T47D (cell line): Measurements from ENCODE around the gene DUSP1.

Experiments
- DNase-seq, 2 experiments: peaks; one replicate each; pipeline versions ENCODE4 v3.0.0 to v3.0.0-alpha.2; 2011 to 2012; ENCODE audit warnings: low read depth in 1 of 2, low spot score in 1 of 2
- JUND ChIP-seq: IDR thresholded peaks from 2 replicates; pipeline ENCODE4 v1.6.1; 2012; ENCODE audit warnings: low read depth
- in situ Hi-C: cut with HindIII; loops from 2 replicates; pipeline ENCODE4 v1.10.0; 2016; ENCODE audit warnings: low sequenced_read_pairs, low pct_unique_long_range_greater_than_20kb

DUSP1 gene

DNA sequence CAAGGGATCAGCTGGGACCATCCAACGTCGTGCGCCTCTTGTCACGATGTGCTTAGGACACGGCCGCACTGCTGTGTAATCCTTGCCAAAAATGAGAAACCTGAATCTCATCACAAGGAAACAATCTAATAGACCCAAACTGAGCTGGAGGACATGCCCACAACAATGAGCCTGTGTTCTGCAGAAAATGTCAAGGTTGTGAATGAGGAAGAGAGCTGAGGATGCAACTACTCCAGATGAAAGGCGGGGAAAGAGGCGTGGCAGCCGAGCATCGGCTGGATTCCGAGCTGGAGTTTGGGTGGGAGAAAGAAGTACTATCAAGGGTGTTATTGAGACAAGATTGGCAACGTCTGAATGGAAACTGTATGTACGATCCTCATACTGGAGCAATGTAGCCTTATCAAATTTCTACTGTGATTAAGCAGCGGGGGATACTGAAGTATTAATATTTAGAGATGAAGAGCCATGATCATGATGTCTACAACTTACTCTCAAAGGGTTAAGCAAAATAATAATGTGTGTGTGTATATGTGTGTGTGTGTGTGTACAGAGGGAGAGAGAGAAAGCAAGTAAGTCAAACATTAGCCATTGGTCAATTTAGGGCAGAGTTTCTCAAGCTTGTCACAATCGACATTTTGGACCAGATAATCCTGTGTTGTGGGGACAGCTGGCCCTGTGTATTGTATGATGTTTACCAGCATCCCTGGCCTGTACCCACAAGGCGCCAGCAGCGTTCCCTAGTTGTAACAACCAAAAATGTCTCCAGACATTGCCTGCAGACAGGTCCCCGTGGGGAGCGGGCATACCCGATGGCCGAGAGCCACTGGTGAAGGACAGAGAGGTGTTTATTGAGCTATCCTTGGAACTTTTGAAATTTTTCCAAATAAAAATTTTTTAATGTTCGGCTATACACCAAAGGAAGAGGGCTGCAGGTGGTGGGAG, 46.5 kb downstream of the DUSP1 start:
- in situ Hi-C loops: no loop called here
- TF ChIP-seq JUND: no peak

DNA sequence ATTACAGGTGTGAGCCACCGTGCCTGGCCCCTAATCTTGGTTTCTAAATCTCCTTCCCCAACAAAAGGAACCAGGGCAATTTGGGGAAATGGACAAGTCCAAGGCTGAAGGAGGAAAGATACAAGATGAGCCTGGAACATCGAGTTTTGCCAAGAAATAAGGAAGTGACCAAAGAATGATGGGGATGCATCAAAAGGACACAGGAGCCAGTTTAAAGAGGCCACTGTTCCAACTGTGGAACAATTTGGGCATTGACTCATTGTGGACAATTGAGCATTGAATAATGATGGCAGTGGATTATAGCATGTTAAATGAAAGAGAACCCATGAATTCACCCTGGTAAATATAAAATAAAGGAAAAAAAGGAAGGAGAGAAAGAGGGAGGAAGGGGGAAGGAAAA, 47.5 kb downstream of the DUSP1 start:
- DNase-seq: no peak
- TF ChIP-seq JUND: no peak
- in situ Hi-C loops: no loop called here

More for the DNA sequence above, 46.5 kb downstream of the DUSP1 start:
- DNase-seq: no peak

DNA sequence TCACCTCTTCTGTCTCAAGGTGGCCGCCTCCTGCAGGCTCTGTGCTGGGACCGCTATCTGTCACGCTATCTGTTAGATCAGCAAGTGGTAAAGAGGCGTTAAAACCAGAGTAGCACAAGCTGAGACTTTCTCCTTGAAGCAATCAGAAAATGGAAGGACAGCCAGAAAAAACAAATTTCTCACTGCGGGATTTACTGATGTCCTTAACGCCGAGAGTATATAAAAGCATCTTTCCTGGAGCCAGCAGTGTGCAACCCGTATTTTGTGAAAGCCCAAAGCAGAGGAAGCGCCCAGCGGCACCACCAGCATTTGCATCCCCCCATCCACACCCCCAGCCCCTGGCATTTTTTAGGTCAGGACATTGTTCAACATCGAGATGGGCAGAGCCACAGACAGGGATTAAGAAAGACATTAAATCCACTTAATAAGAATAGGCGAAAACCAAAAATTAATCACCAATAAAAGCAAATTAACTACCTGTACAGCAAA, 48.6 kb downstream of the DUSP1 start:
- DNase-seq: no peak
- in situ Hi-C loops: no loop called here
- TF ChIP-seq JUND: no peak

DNA sequence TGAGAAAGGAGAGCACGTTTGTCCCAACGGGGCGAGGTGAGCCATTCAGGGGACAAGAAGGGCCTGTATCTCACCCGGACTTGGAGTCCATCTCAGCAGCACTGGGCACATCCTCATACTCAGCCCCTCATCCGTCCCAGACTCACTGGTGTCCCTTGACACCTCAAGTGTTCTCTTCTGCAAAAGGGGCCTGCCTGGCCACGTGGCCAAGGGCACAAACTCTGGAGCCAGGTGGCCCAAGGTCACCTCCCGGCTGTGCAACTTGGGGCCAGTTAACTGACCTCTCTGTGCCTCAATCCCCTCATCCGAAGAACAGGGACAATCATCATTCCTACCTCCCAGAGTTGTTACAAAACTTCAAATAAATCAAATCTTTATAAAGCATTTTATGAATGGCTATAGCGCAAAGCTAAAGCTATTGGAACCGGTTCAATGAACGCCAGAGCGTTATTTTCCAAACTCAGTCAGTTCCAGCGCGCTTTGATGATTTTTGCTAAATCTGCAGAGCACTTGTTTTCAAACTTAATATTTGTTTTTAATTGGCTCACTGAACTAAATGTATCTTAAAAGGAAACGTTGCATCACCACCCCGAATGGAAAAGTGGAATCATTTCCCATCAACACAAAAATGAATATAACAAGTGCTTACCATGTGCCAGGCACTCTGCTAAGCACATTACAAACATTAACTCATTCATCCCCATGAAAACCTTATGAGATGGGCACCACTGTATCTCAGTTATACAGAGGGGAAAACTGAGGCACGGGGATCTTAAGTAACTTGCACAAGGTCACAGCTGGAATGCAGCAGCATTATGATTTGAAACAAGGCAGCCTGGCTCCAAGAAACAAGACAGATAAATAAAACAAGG, 49.3 kb downstream of the DUSP1 start:
- no peak for TF ChIP-seq JUND
- in situ Hi-C loops: no loop called here
- no peak for DNase-seq

DNA sequence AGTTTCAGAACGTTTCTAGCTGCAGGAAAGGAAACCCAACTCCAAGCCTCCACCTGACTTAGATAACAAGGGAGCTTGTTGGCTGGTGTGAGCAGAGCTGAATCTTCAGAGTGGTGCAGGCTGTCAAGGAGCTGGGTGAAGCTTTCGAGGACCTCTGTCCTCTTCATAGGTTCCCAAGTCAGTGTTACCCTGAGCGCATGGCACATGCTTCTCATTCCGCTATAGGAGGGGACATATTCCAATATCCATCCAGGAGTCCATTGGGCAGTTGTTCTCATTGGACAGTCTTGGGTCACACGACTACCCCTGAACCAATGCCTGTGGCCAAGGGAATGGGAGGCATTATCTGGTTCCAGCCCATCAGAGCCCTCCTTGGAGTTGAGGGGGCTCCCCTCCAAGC, 50.3 kb downstream of the DUSP1 start:
- in situ Hi-C loops: no loop called here
- no peak for DNase-seq
- TF ChIP-seq JUND: no peak

DNA sequence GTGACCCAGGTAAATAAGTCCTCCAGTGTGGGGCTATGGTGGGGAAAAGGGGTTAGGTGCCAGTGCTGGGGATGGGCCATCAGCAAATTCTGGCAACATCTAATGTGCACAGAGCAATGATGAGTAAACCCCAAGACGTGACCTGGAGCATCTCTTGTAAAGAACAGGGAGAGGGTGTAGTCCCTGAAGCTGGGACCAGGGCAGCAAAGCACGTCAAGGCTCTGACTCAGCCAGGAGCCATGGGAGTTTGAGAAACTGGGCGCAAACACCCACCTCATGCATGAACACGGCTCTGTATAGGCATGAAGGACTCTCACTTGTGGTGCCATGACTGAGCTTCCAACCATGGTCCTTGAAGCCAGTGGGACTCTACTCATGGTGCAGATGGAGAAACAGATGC, 51.8 kb downstream of the DUSP1 start:
- no peak for TF ChIP-seq JUND
- DNase-seq: no peak
- in situ Hi-C loops: no loop called here

DNA sequence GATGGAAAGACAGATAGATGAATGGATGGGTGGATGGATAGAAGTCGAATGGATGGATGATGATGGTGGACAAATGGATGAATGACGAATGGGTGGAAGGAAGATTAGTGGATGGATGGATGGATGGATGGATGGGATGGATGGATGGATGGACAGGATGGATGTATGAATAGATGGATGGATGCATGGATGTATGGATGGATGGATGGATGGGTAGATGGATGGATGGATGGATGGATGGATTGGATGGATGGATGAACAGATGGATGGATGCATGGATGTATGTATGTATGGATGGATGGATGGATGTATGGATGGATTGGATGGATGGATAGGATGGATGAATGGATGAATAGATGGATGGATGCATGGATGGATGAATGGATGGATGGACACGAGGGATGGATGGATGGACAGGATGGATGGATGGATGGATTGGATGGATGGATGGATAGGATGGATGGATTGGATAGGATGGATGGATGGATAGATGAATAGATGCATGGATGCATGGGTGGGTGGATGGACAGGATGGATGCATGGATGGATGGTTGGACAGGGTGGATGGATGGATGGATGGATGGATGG, 52.4 kb downstream of the DUSP1 start:
- TF ChIP-seq JUND: no peak
- no peak for DNase-seq
- in situ Hi-C loops: no loop called here
